ENCODE data around the gene IYD. TPM values are rescaled to one million over a fixed set of nuclear protein-coding genes. Genes with fewer than 3 reads are reported as not detected.

Gene IYD
- polyA plus RNA-seq, 1 experiment, result not detected

DNA sequence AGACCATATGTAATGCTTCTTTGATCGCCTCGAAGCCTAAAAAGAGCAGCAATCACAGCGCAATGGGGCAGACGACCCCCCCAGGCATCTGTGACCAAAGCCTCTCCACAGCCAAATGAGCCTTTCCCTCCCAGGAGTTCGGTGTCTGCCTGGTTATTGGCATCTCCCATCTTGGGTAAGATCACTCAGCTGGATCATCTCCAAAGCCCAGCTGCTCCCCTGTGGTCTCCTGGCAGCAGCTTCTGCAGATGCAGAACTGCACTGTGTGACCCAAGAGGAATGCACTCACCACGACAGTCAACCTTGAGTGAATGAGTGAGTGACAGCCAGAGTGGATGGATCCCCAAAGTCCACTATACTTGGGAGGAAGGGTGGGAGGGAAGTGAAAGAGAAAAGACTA is 44.8 kb upstream of the IYD start:
- no peak overlapping the region for H3K4me3 ChIP-seq (ENCODE audit: low read depth, low read length)
- no peak overlapping the region for H3K27ac ChIP-seq (ENCODE audit: low read depth, low read length)
- TF ChIP-seq, protein P1, sequence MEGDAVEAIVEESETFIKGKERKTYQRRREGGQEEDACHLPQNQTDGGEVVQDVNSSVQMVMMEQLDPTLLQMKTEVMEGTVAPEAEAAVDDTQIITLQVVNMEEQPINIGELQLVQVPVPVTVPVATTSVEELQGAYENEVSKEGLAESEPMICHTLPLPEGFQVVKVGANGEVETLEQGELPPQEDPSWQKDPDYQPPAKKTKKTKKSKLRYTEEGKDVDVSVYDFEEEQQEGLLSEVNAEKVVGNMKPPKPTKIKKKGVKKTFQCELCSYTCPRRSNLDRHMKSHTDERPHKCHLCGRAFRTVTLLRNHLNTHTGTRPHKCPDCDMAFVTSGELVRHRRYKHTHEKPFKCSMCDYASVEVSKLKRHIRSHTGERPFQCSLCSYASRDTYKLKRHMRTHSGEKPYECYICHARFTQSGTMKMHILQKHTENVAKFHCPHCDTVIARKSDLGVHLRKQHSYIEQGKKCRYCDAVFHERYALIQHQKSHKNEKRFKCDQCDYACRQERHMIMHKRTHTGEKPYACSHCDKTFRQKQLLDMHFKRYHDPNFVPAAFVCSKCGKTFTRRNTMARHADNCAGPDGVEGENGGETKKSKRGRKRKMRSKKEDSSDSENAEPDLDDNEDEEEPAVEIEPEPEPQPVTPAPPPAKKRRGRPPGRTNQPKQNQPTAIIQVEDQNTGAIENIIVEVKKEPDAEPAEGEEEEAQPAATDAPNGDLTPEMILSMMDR (IDR thresholded peaks at IDR 0.05; ENCODE audit: low read depth, low read length), result no peak
- H3K27me3 ChIP-seq (ENCODE audit: control insufficient read depth, insufficient read depth, low read length), result peaks cover 3% of the 10 kb centered on the region
- CTCF ChIA-PET, result interaction anchor here (1.0 to 4.1 kb wide), 2 partner anchors 94 to 244 kb away, joined by 3 to 16 read pairs; no protein-coding TSS in a partner anchor
- DNase-seq (ENCODE audit: low read depth, low spot score), result no peak
- H3K9me3 ChIP-seq (ENCODE audit: control insufficient read depth, insufficient read depth, low read length), result no peaks in the 10 kb centered on the region
- POLR2A ChIA-PET, result no interaction called here

DNA sequence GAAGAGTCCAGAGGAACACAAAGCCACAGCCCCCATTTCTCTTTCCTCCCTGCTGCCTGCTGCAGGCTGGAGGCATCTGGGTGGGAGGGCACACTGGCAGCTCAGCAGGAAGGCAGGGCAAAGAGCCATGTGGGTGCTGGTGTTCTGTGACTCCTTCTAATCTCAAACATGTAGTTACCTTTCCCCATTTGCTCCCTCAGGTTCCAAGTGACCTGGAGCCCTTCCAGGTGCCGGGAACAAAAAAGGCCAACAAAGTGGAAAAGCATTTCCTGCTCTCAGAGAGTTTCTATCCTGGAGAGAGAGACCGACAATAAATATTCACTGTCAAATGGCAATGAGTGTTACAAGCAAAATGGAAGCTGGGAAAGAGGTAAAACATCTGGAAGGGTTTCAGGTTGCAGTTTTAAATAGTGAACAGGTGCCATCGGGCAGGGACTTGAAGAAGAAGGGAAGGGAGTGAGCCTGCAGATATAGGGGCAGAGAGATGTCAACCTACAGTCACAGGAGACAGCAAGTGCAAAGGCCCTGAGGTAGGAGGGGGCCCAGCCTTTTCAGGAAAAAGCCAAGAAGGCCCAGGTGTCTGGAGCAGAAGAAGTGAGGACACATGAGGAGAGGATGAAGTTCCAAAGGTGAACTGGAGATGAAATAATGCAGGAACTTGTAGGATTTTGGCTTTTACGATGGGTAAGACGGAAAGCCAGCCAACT is 43.6 kb upstream of the IYD start:
- Histone ChIP-seq H3K9me3 (ENCODE audit: control insufficient read depth, insufficient read depth, low read length) (no peaks in the 10 kb centered on the region), H3K27ac (ENCODE audit: low read depth, low read length) (no peak overlapping the region), H3K4me3 (ENCODE audit: low read depth, low read length) (no peak overlapping the region), H3K27me3 (ENCODE audit: control insufficient read depth, insufficient read depth, low read length) (peaks cover 3% of the 10 kb centered on the region)
- TF ChIP-seq, protein P1 (IDR thresholded peaks at IDR 0.05; ENCODE audit: low read depth, low read length), result no peak
- ChIA-PET CTCF (no interaction called here), POLR2A (no interaction called here)
- DNase-seq (ENCODE audit: low read depth, low spot score), result no peak

DNA sequence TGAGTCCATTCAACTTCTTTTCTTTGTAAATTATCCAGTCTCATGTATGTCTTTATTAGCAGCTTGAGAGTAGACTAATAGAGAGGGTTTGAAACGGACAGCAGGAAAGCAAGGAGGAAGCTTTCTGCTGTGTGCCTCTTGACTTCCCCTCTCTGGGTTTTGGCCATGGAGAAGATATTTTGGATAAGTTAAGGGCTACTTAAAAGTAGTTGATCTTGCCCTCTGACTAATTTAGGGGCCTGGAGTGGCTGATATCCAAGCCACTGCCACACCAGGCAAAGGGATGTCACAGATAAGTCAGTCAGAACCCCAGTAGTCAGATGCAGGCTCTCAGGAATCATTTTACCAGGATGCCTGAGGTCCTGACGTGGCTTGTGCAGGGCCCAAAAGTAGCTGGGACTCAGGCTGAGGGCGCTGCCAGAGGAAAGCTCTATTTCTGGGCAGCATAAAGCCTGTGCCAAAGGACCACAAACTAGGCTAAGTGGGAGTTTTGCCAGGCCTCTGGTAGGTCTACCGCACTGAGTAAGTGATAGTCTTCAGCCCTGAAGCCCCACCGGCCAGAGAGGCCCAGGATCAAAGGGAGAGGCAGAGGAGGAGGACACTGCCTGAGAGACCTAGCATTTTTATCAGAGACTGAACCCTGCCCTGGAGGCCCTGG is 41.6 kb upstream of the IYD start:
- Histone ChIP-seq H3K27ac (ENCODE audit: low read depth, low read length) (no peak overlapping the region), H3K9me3 (ENCODE audit: control insufficient read depth, insufficient read depth, low read length) (no peaks in the 10 kb centered on the region), H3K4me3 (ENCODE audit: low read depth, low read length) (no peak overlapping the region), H3K27me3 (ENCODE audit: control insufficient read depth, insufficient read depth, low read length) (peaks cover 3% of the 10 kb centered on the region)
- TF ChIP-seq, protein P1 (IDR thresholded peaks at IDR 0.05; ENCODE audit: low read depth, low read length), result no peak
- DNase-seq (ENCODE audit: low read depth, low spot score), result no peak
- POLR2A ChIA-PET, result no interaction called here
- CTCF ChIA-PET, result interaction anchor here (1.3 to 1.6 kb wide), 2 partner anchors 9 to 247 kb away, joined by 3 to 6 read pairs; no protein-coding TSS in a partner anchor

DNA sequence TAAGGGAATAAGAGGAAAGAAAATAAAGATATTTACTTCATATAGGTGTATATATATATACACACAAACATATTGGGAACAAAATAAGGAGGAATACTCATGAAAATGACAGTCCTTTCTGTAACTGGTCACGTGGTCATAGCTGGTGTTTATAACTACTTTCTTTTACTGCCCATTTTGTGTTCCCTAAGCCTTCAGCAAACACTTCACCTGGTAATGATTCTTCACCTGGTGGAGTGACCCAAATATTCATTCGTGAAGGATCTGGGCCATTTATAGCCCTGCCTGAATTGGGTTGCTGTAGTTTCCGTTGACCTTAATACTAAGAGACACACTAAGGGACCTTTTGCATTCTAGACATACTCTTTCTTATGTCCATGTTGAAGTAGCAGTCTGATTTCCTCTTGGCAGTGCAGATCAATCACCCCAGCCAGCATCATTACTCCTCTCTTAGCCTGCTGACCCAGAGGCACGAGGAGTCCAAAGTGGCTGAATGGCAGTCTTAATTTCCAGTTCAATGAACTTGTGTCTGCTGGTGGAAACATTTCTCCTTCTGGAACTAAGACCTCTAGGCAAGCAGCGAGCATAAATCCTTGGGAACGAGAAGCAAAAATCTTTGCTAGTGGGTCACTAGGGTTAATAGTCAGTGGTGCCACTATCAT is 39.9 kb upstream of the IYD start:
- no peak for DNase-seq (ENCODE audit: low read depth, low spot score)
- peaks cover 3% of the 10 kb centered on the region for H3K27me3 ChIP-seq (ENCODE audit: control insufficient read depth, insufficient read depth, low read length)
- ChIA-PET POLR2A (no interaction called here), CTCF (no interaction called here)
- H3K4me3 ChIP-seq (ENCODE audit: low read depth, low read length), result no peak overlapping the region
- TF ChIP-seq, protein P1 (IDR thresholded peaks at IDR 0.05; ENCODE audit: low read depth, low read length), result no peak
- H3K9me3 ChIP-seq (ENCODE audit: control insufficient read depth, insufficient read depth, low read length), result no peaks in the 10 kb centered on the region
- H3K27ac ChIP-seq (ENCODE audit: low read depth, low read length), result no peak overlapping the region

DNA sequence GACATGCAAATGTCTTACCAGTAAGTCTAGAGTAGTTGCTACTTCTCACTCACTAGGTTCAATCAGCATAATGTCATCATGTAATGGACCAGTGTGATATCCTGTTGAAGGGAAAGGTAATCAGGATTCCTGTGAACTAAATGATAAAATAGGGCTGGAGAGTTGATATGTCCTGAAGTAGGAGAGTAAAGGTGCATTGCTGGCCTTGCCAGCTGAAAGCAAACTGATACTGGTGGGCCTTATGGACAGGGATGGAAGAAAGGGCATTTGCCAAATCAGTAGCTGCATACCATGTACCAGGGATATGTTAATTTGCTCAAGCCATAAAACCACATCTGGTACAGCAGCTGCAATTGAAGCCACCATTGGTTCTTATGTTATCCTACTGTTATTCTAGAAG is 37.5 kb upstream of the IYD start:
- H3K27ac ChIP-seq (ENCODE audit: low read depth, low read length), result no peak overlapping the region
- ChIA-PET POLR2A (no interaction called here), CTCF (interaction anchor here (0.6 to 1.4 kb wide), 3 partner anchors 249 to 252 kb away, joined by 4 to 9 read pairs (median 5); no protein-coding TSS in a partner anchor)
- no peaks in the 10 kb centered on the region for H3K9me3 ChIP-seq (ENCODE audit: control insufficient read depth, insufficient read depth, low read length)
- H3K4me3 ChIP-seq (ENCODE audit: low read depth, low read length), result no peak overlapping the region
- DNase-seq (ENCODE audit: low read depth, low spot score), result no peak
- no peaks in the 10 kb centered on the region for H3K27me3 ChIP-seq (ENCODE audit: control insufficient read depth, insufficient read depth, low read length)
- TF ChIP-seq, protein P1 (IDR thresholded peaks at IDR 0.05; ENCODE audit: low read depth, low read length), result no peak

Data from AG04450 (cell line).